BLaER1 treated with 17β-estradiol and CSF1 and Interleukin-3, amounts not matched to agents 10 nM and 100 nM (cell line): ENCODE measurements around the gene ZNF563.

Experiments used
- H3K27ac ChIP-seq, 11 experiments: shearing (Covaris generic); formaldehyde crosslinking; 2 replicates each; pipeline ENCODE4 v1.8.1; 2022
- H3K27me3 ChIP-seq, 11 experiments: shearing (Covaris generic); formaldehyde crosslinking; 2 replicates each; pipeline ENCODE4 v1.8.1; 2022
- H3K36me3 ChIP-seq, 11 experiments: shearing (Covaris generic); formaldehyde crosslinking; 2 replicates each; pipeline ENCODE4 v1.8.1; 2022
- H3K4me1 ChIP-seq, 10 experiments: shearing (Covaris generic); formaldehyde crosslinking; 2 replicates each; pipeline ENCODE4 v1.8.1; 2022
- H3K4me2 ChIP-seq, 11 experiments: shearing (Covaris generic); formaldehyde crosslinking; 2 replicates each; pipeline ENCODE4 v1.8.1; 2022
- H3K4me3 ChIP-seq, 10 experiments: shearing (Covaris generic); formaldehyde crosslinking; 2 replicates each; pipeline ENCODE4 v1.8.1; 2022
- H3K9ac ChIP-seq, 11 experiments: shearing (Covaris generic); formaldehyde crosslinking; 2 replicates each; pipeline ENCODE4 v1.8.1; 2022
- H3K9me3 ChIP-seq, 11 experiments: shearing (Covaris generic); formaldehyde crosslinking; replicated peaks in 1 of 11; 2 replicates each; pipeline ENCODE4 v1.8.1; 2022
- H4K20me1 ChIP-seq, 11 experiments: shearing (Covaris generic); formaldehyde crosslinking; 2 replicates each; pipeline ENCODE4 v1.8.1; 2022
- Cebpa-rat ChIP-seq, 11 experiments: shearing (Covaris generic); IDR thresholded peaks; 2 replicates each; pipeline ENCODE4 v1.8.1; 2022

The ZNF563 gene

GRCh38 chr19:12284226-12284625 lies 49.2 kb downstream of the ZNF563 start:
- Histone ChIP-seq H3K36me3 (peaks cover 56 to 82% (median 70%) of the 10 kb centered on the region in 11 experiments), H3K9ac (no peak overlapping the region), H3K9me3 (peaks cover 86 to 98% (median 94%) of the 10 kb centered on the region in 11 experiments), H3K4me1 (peaks cover 0 to 6% (median 2%) of the 10 kb centered on the region in 10 experiments; a peak in 9 of 20 replicates), H3K4me3 (peak overlapping the region in 1 of 10 experiments; percentile 10; a peak in 1 of 20 replicates), H3K4me2 (no peak overlapping the region), H3K27ac (no peak overlapping the region), H4K20me1 (no peaks in the 10 kb centered on the region; a peak in 1 of 22 replicates), H3K27me3 (no peaks in the 10 kb centered on the region)
- TF ChIP-seq Cebpa-rat (IDR thresholded peaks at IDR 0.05) = no peak

GRCh38 chr19:12278713-12279112 lies 54.7 kb downstream of the ZNF563 start:
- H3K4me2 ChIP-seq = no peak overlapping the region
- H3K9me3 ChIP-seq = peaks cover 95 to 100% (median 100%) of the 10 kb centered on the region in 11 experiments
- TF ChIP-seq Cebpa-rat (IDR thresholded peaks at IDR 0.05) = no peak
- no peaks in the 10 kb centered on the region for H3K27me3 ChIP-seq
- H3K36me3 ChIP-seq = peaks cover 72 to 90% (median 83%) of the 10 kb centered on the region in 11 experiments
- H3K9ac ChIP-seq = no peak overlapping the region
- H3K27ac ChIP-seq = no peak overlapping the region
- H3K4me1 ChIP-seq = no peaks in the 10 kb centered on the region
- H3K4me3 ChIP-seq = peak overlapping the region in 4 of 10 experiments; percentile 17 to 24 (median 18); a peak in 4 of 20 replicates
- H4K20me1 ChIP-seq = no peaks in the 10 kb centered on the region; a peak in 1 of 22 replicates

- Histone ChIP-seq H3K4me3 (peak overlapping the region; percentile 2 to 52 (median 30); a peak in 13 of 20 replicates), H3K9me3 (peaks cover 100% of the 10 kb centered on the region in 11 experiments)
Measured at GRCh38 chr19:12272980-12273901, 60.2 kb downstream of the ZNF563 start.

GRCh38 chr19:12272386-12272785 lies 61.0 kb downstream of the ZNF563 start:
- H4K20me1 ChIP-seq = no peaks in the 10 kb centered on the region
- peak overlapping the region; percentile 3 to 52 (median 30); a peak in 12 of 20 replicates for H3K4me3 ChIP-seq
- no peaks in the 10 kb centered on the region; a peak in 1 of 22 replicates for H3K27me3 ChIP-seq
- H3K9ac ChIP-seq = no peak overlapping the region
- H3K4me2 ChIP-seq = no peak overlapping the region
- H3K27ac ChIP-seq = no peak overlapping the region
- H3K4me1 ChIP-seq = no peaks in the 10 kb centered on the region
- peaks cover 99 to 100% (median 100%) of the 10 kb centered on the region in 11 experiments for H3K9me3 ChIP-seq
- peaks cover 79 to 94% (median 91%) of the 10 kb centered on the region in 11 experiments for H3K36me3 ChIP-seq
- TF ChIP-seq Cebpa-rat (IDR thresholded peaks at IDR 0.05) = no peak

More at GRCh38 chr19:12272980-12273901, 60.2 kb downstream of the ZNF563 start:
- Histone ChIP-seq H3K4me1 (no peaks in the 10 kb centered on the region), H4K20me1 (no peaks in the 10 kb centered on the region), H3K27me3 (no peaks in the 10 kb centered on the region; a peak in 1 of 22 replicates), H3K4me2 (no peak overlapping the region), H3K9ac (no peak overlapping the region), H3K36me3 (peaks cover 87 to 100% (median 97%) of the 10 kb centered on the region in 11 experiments), H3K27ac (no peak overlapping the region)
- TF ChIP-seq Cebpa-rat (IDR thresholded peaks at IDR 0.05) = no peak

- H3K9ac ChIP-seq = no peak overlapping the region
- no peak for TF ChIP-seq Cebpa-rat (IDR thresholded peaks at IDR 0.05)
- H3K27me3 ChIP-seq = no peaks in the 10 kb centered on the region; a peak in 1 of 22 replicates
- H3K4me2 ChIP-seq = no peak overlapping the region
- H3K9me3 ChIP-seq = peaks cover 99 to 100% (median 100%) of the 10 kb centered on the region in 11 experiments
- peak overlapping the region in 5 of 10 experiments; percentile 9 to 35 (median 29); a peak in 3 of 20 replicates for H3K4me3 ChIP-seq
- peaks cover 66 to 93% (median 80%) of the 10 kb centered on the region in 11 experiments for H3K36me3 ChIP-seq
- H4K20me1 ChIP-seq = no peaks in the 10 kb centered on the region
- H3K27ac ChIP-seq = no peak overlapping the region
- no peaks in the 10 kb centered on the region for H3K4me1 ChIP-seq
Measured at GRCh38 chr19:12270854-12271253, 62.6 kb downstream of the ZNF563 start.
